Measurements from ENCODE around the gene SLC24A1.

Gene SLC24A1

GRCh38 chr15:65663521-65663920 is 41.8 kb downstream of the SLC24A1 start:
- TF ChIP-seq, protein P1, sequence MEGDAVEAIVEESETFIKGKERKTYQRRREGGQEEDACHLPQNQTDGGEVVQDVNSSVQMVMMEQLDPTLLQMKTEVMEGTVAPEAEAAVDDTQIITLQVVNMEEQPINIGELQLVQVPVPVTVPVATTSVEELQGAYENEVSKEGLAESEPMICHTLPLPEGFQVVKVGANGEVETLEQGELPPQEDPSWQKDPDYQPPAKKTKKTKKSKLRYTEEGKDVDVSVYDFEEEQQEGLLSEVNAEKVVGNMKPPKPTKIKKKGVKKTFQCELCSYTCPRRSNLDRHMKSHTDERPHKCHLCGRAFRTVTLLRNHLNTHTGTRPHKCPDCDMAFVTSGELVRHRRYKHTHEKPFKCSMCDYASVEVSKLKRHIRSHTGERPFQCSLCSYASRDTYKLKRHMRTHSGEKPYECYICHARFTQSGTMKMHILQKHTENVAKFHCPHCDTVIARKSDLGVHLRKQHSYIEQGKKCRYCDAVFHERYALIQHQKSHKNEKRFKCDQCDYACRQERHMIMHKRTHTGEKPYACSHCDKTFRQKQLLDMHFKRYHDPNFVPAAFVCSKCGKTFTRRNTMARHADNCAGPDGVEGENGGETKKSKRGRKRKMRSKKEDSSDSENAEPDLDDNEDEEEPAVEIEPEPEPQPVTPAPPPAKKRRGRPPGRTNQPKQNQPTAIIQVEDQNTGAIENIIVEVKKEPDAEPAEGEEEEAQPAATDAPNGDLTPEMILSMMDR (IDR thresholded peaks at IDR 0.05; ENCODE audit: control extremely low read depth, extremely low read depth, low read depth, missing control alignments), result no peak
- ChIA-PET CTCF (interaction anchor here (0.8 to 1.6 kb wide), 5 partner anchors 10 to 32 kb away, joined by 3 to 7 read pairs (median 3); no protein-coding TSS in a partner anchor), POLR2A (no interaction called here)
- no peak for DNase-seq (ENCODE audit: extremely low spot score)

- DNase-seq (ENCODE audit: extremely low spot score), result no peak
- ChIA-PET CTCF (no interaction called here), POLR2A (no interaction called here)
- TF ChIP-seq, protein P1 (IDR thresholded peaks at IDR 0.05; ENCODE audit: control extremely low read depth, extremely low read depth, low read depth, missing control alignments), result no peak
Observed at GRCh38 chr15:65666257-65666656, 44.5 kb downstream of the SLC24A1 start.

DNA sequence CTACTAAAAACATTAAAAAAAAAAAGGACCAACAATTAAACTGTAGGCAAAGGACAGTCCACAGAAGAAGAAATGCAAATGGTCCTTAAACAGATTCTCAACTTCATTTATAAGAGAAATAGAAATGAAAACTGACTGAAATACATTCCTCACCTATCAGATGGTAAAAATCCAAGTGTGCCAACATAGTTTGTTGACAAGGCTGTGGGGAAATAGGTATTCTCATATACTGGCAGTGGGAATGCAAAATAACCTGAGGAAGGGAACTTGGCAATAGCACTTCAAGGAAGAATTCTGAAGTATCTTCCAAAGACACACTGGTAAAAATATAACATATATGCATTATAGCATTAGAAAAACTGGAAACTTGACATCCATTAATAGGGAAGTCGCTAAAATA is 53.8 kb downstream of the SLC24A1 start:
- POLR2A ChIA-PET, result no interaction called here
- CTCF ChIA-PET, result no interaction called here
- TF ChIP-seq, protein P1 (IDR thresholded peaks at IDR 0.05; ENCODE audit: control extremely low read depth, extremely low read depth, low read depth, missing control alignments), result no peak
- DNase-seq (ENCODE audit: extremely low spot score), result no peak

- POLR2A ChIA-PET, result no interaction called here
- TF ChIP-seq, protein P1 (IDR thresholded peaks at IDR 0.05; ENCODE audit: control extremely low read depth, extremely low read depth, low read depth, missing control alignments), result no peak
- no peak for DNase-seq (ENCODE audit: extremely low spot score)
- CTCF ChIA-PET, result interaction anchor here (0.9 kb wide), 1 partner anchor 23 kb away, joined by 3 read pairs; no protein-coding TSS in a partner anchor
Observed at GRCh38 chr15:65676123-65676522, 54.4 kb downstream of the SLC24A1 start.

DNA sequence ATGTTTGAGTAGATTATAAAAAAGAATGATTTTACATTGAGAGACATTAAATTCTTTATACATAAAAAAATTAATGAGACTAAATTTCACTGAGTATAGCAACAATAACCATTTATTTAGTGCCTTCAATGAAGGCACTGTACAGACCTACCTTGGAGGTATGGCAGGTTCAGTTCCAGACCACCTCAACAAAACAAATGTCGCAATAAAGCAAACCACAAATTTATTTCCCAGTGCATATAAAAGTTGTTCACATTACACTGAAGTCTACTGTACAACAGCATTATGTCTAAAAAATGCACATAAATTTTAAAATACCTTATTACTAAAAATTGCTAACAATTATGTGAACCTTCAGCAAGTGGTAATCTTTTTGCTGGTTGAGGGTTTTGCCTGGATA is 58.8 kb downstream of the SLC24A1 start:
- DNase-seq (ENCODE audit: extremely low spot score), result no peak
- CTCF ChIA-PET, result no interaction called here
- TF ChIP-seq, protein P1 (IDR thresholded peaks at IDR 0.05; ENCODE audit: control extremely low read depth, extremely low read depth, low read depth, missing control alignments), result no peak
- POLR2A ChIA-PET, result no interaction called here

GRCh38 chr15:65682404-65682911 is 60.7 kb downstream of the SLC24A1 start:
- CTCF ChIA-PET, result interaction anchor here (0.9 to 1.0 kb wide), 3 partner anchors 9 to 15 kb away, joined by 3 read pairs; no protein-coding TSS in a partner anchor
- POLR2A ChIA-PET, result no interaction called here
- TF ChIP-seq, protein P1 (IDR thresholded peaks at IDR 0.05; ENCODE audit: control extremely low read depth, extremely low read depth, low read depth, missing control alignments), result no peak
- no peak for DNase-seq (ENCODE audit: extremely low spot score)
